Measurements from ENCODE around the gene RBP4. TPM values are rescaled to one million over a fixed set of nuclear protein-coding genes. Genes with fewer than 3 reads are reported as not detected.

The RBP4 gene
- total RNA-seq, 2 donors from 2014 or later = 22.1 to 136 TPM

DNA sequence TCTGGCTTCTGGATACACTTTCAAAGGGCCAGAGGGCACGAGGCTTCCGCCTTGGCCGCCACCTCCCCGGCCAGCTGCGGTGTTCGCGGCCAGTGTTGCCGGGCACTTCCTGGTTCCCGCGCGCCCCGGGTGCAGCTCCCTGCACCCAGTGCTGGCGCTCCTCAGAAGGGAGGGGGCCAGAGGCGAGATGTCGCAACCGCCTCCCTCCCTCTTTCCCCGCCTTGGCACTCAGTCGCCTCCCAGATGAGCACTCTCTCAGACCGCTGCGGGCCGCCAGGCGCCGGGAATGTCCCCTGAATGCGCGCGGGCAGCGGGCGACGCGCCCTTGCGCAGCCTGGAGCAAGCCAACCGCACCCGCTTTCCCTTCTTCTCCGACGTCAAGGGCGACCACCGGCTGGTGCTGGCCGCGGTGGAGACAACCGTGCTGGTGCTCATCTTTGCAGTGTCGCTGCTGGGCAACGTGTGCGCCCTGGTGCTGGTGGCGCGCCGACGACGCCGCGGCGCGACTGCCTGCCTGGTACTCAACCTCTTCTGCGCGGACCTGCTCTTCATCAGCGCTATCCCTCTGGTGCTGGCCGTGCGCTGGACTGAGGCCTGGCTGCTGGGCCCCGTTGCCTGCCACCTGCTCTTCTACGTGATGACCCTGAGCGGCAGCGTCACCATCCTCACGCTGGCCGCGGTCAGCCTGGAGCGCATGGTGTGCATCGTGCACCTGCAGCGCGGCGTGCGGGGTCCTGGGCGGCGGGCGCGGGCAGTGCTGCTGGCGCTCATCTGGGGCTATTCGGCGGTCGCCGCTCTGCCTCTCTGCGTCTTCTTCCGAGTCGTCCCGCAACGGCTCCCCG lies 34.4 kb downstream of the RBP4 start, which contains the start of gene FFAR4:
FFAR4 (plus strand) TSS at position 231 of the 842 bp plus-strand sequence; CDS start at position 287, 56 bp downstream.
- ATAC-seq (peak; percentile 85), DNase-seq (peak; percentile 48 to 66 (median 65))
- H3K27ac ChIP-seq = peak within 1 kb of the TSS in 2 of 4 donors; percentile 39 to 41
- intact Hi-C loops (cut with DNase I) = no loop called here
- TF ChIP-seq, protein P1, sequence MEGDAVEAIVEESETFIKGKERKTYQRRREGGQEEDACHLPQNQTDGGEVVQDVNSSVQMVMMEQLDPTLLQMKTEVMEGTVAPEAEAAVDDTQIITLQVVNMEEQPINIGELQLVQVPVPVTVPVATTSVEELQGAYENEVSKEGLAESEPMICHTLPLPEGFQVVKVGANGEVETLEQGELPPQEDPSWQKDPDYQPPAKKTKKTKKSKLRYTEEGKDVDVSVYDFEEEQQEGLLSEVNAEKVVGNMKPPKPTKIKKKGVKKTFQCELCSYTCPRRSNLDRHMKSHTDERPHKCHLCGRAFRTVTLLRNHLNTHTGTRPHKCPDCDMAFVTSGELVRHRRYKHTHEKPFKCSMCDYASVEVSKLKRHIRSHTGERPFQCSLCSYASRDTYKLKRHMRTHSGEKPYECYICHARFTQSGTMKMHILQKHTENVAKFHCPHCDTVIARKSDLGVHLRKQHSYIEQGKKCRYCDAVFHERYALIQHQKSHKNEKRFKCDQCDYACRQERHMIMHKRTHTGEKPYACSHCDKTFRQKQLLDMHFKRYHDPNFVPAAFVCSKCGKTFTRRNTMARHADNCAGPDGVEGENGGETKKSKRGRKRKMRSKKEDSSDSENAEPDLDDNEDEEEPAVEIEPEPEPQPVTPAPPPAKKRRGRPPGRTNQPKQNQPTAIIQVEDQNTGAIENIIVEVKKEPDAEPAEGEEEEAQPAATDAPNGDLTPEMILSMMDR (IDR thresholded peaks at IDR 0.05) = no peak
- peak in 2 of 3 donors; percentile 39 to 57 for TF ChIP-seq POLR2A (IDR thresholded peaks at IDR 0.05)
- H3K27me3 ChIP-seq = no peaks in the 10 kb centered on the region
- no peaks in the 10 kb centered on the region for H3K9me3 ChIP-seq
- H3K4me3 ChIP-seq = no peak within 1 kb of the TSS
- peaks cover 20% of the 10 kb centered on the region for H3K4me1 ChIP-seq
- no peaks in the 10 kb centered on the region for H3K36me3 ChIP-seq (replicated peaks in 1 of 2; ENCODE audit: insufficient read depth in 1 of 2, low read depth in 2 of 2)
- WGBS, 2 donors = 0% methylated on average over 10 to 70 of the region's 85 CpGs

DNA sequence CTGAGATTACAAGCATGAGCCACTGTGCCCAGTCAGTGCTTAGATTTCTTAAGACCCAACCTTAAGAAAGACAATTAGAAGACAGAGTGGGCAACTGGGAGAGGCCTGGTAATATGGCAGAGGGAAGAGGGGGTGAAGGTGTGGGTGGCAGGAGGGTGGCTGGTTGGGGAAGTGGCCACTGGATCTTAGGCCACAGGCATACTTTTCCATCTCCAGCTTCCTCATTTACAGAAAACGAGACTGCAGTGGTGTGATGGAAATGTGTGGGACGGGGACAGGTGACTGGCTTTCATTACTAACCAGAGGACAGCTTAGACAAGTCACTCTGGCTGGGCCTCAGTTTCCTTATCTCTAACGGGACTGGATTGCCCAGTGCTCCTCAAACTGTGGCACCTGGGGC lies 35.6 kb downstream of the RBP4 start:
- intact Hi-C loops (cut with DNase I) = no loop called here
- DNase-seq (no peak), ATAC-seq (no peak)
- 33 to 35% methylated on average over 3 of the region's 3 CpGs for WGBS, 2 donors
- Histone ChIP-seq H3K36me3 (replicated peaks in 1 of 2; ENCODE audit: insufficient read depth in 1 of 2, low read depth in 2 of 2) (no peaks in the 10 kb centered on the region), H3K27me3 (no peaks in the 10 kb centered on the region), H3K27ac (no peak overlapping the region), H3K9me3 (no peaks in the 10 kb centered on the region), H3K4me3 (no peak overlapping the region), H3K4me1 (peaks cover 20% of the 10 kb centered on the region)
- no peak for TF ChIP-seq POLR2A (IDR thresholded peaks at IDR 0.05)
- TF ChIP-seq, protein P1 (IDR thresholded peaks at IDR 0.05) = no peak

DNA sequence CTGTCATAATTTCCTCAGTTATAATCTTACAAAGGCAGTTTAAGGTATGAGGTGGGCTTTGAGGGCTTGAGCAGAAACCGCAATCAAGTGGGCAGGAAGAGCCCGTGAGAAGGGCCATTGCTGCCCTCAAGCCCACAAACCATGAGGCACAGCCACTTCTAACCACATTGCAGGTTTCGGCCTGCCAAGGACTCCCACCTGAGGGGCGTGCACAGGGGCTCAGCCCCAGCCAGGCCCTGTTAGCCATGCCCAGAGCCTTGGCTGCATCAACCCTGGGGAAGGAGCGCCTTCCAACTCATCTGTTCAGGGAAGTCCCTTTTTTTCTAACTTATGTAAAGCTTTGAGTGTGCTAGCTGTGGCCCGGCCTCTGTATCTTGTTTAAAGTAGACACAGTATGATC lies 40.5 kb downstream of the RBP4 start:
- no peaks in the 10 kb centered on the region for H3K36me3 ChIP-seq (replicated peaks in 1 of 2; ENCODE audit: insufficient read depth in 1 of 2, low read depth in 2 of 2)
- no peaks in the 10 kb centered on the region for H3K9me3 ChIP-seq
- intact Hi-C loops (cut with DNase I) = no loop called here
- H3K27me3 ChIP-seq = no peaks in the 10 kb centered on the region
- no peak overlapping the region for H3K4me3 ChIP-seq
- DNase-seq = no peak
- no peak for TF ChIP-seq POLR2A (IDR thresholded peaks at IDR 0.05)
- TF ChIP-seq, protein P1 (IDR thresholded peaks at IDR 0.05) = no peak
- no peak overlapping the region for H3K27ac ChIP-seq
- WGBS, 2 donors = 86 to 91% methylated on average over 5 to 6 of the region's 6 CpGs
- ATAC-seq = no peak
- no peaks in the 10 kb centered on the region for H3K4me1 ChIP-seq

DNA sequence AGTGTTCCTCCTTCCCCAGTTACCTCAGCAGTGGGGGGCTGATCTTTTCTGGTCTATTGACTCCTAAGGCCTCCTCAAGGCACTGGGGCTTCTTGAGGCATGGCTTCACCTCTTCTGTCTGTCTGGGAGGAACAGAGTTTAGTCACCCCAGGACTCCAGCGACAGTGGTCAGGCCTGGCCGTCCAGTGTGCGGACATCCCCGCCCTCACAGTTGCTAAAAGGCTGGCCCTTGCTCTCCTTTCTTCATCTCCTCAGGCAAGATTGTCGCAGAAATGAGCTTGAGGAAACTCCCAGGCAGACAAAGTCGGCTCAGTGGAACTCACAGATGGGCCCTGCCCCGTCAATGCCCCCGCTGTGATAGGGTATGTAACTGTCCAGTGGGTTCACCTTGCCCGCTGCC lies 41.5 kb downstream of the RBP4 start:
- WGBS, 2 donors = 84 to 92% methylated on average over 5 to 9 of the region's 9 CpGs
- intact Hi-C loops (cut with DNase I) = loop anchor here (10.0 kb wide), 2 partner anchors 115 to 295 kb away; no protein-coding TSS in a partner anchor
- H3K27ac ChIP-seq = no peak overlapping the region
- no peaks in the 10 kb centered on the region for H3K4me1 ChIP-seq
- no peak for DNase-seq
- H3K9me3 ChIP-seq = no peaks in the 10 kb centered on the region
- no peaks in the 10 kb centered on the region for H3K36me3 ChIP-seq (replicated peaks in 1 of 2; ENCODE audit: insufficient read depth in 1 of 2, low read depth in 2 of 2)
- ATAC-seq = no peak
- H3K27me3 ChIP-seq = no peaks in the 10 kb centered on the region
- H3K4me3 ChIP-seq = no peak overlapping the region
- TF ChIP-seq POLR2A (IDR thresholded peaks at IDR 0.05) = no peak
- TF ChIP-seq, protein P1 (IDR thresholded peaks at IDR 0.05) = no peak
